Measurements from ENCODE around the gene COP1. TPM values are rescaled to one million over a fixed set of nuclear protein-coding genes. Genes with fewer than 3 reads are reported as not detected.
"Not testable (repeated sequence)": the region's sequence is repeated elsewhere in the genome, so short reads cannot be mapped to it uniquely, and the experiment has no call there.

Gene COP1
- total and polyA plus RNA-seq, 2 of the 13 experiments (the other 11 are each of a cell fraction or from before 2014, with no cell fraction given): 20.5 to 51.3 TPM

DNA sequence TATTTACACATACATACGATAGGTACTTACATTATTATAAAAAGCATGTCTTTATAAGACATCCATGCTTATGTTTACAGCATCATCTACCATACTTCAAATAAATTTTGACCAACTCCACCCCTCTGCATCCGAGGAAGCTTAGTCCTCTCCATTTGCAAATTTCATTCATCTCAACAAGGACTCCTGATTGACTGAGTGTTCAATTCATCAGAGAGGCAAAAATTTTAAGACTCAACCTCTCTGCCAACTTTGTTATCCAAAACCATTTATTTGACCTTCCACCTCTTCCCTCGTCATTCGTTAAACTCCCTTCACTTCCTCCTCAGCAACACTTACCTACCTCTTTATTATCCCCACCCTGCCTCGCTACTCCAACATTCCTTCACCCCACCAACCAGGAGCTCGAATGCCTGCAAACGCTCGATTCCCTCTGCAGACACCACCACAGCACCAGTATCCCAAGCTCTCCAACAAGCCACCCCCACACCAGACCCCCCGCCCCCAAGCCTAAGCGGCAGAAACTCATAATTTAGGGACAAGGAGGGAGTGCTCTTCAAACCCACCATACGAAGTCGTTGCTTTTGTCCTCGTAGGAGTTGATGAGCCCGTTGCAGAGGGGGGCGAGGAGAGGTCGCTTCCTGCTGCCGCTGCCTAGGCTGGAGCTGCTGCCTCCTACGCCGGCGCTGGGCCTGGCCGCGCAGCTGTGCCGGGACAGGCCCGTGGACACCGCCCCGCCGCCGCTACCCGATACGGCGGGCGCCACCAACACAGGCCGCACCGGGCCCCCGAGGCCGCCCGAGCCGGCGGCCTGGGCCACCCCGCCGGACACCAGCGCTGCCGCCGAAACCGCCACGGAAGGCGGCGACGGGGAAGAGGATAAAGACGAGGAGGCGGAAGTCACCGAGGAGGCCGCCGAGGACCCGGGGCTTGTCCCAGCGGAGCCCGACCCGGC, 803 bp downstream of the COP1 start (continued):
- TF ChIP-seq HBP1 (CRISPR knock-in tag; IDR thresholded peaks at IDR 0.05; ENCODE audit: low read depth): 0 out of 2 replicates have a peak, but pooled peaks have one; percentile 35
- no peak for TF ChIP-seq AHR (CRISPR knock-in tag; IDR thresholded peaks at IDR 0.05)

DNA sequence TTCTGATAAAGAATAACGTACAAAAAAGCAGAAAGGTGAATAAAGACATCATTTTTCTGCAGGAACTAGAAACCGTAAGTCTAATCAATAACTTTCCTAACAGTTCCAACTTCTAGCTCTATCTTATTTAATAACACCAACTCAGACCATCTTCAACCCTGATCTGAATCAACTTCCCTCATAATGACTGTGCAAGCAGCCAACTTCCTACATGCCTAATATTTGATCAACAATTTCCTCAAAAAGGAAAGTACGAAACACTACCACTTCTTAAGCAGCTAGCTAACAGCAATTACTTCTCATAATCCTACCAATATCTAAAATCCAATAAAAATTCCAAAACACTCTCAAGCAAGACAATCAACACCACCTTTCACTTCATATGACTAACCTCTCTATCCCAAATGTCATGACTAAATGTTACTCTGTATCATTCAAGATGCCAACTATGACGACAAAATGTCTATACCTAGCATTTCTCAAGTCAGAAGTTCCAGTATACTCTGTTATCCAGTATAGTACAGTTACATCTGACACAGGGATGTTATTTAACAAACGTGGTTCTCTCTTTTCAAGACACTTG, 1.7 kb downstream of the COP1 start:
- peaks cover 58% of the 10 kb centered on the region for H3K79me2 ChIP-seq (ENCODE audit: insufficient read depth, low read length)
- H3K27ac ChIP-seq (ENCODE audit: extremely low read length, insufficient read depth, low read length): peak overlapping the region; percentile 78

GRCh38 chr1:176204655-176205054, 2.4 kb downstream of the COP1 start:
- H3K9me3 ChIP-seq (ENCODE audit: low read length); H2AFZ ChIP-seq (ENCODE audit: low read length); H4K20me1 ChIP-seq (ENCODE audit: insufficient read depth, low read length); BruUV-seq (replicated peaks); ATAC-seq; DNase-seq (ENCODE audit: low spot score); H3K27ac ChIP-seq (ENCODE audit: extremely low read length, insufficient read depth, low read length); H3K36me3 ChIP-seq (replicated peaks in 1 of 2; ENCODE audit: control insufficient read depth in 1 of 2, insufficient read depth in 2 of 2, low read length in 2 of 2); POLR2A ChIA-PET; in situ Hi-C loops (cut with HindIII; ENCODE audit: extremely low pct_ligation_motif_present, low pct_unique_long_range_greater_than_20kb); H3K27me3 ChIP-seq (ENCODE audit: control insufficient read depth in 1 of 2, insufficient read depth in 2 of 2, low read length in 2 of 2); CTCF ChIA-PET (ENCODE audit: low intra/inter-chr PET ratio, low total read pairs); FAIRE-seq: not testable (repeated sequence)
- H3K4me1 ChIP-seq (ENCODE audit: insufficient read depth, low read length): peaks cover 34% of the 10 kb centered on the region
- 63% methylated on average over 9 of the region's 9 CpGs for WGBS (ENCODE audit: low lambda C conversion rate)
- intact Hi-C loops (cut with micrococcal nuclease; ENCODE audit: unreplicated experiment): loop anchor here (5.0 kb wide), 1 partner anchor 67 kb away; no protein-coding TSS in a partner anchor
- H3K9ac ChIP-seq (ENCODE audit: insufficient read depth, low read depth, low read length): peak overlapping the region; percentile 92
- peak overlapping the region; percentile 79 to 98 (median 96) for H3K4me3 ChIP-seq (replicated peaks in 1 of 3; ENCODE audit: insufficient read depth in 1 of 3, low read depth in 2 of 3, low read length in 3 of 3)
- H3K79me2 ChIP-seq (ENCODE audit: insufficient read depth, low read length): peaks cover 66% of the 10 kb centered on the region
- peak overlapping the region; percentile 72 for H3K4me2 ChIP-seq (ENCODE audit: low read depth, low read length)

More for the DNA sequence above, 1.7 kb downstream of the COP1 start:
- Histone ChIP-seq H3K4me2 (ENCODE audit: low read depth, low read length) (peak overlapping the region; percentile 72), H3K36me3 (replicated peaks in 1 of 2; ENCODE audit: control insufficient read depth in 1 of 2, insufficient read depth in 2 of 2, low read length in 2 of 2) (no peaks in the 10 kb centered on the region), H3K4me3 (replicated peaks in 1 of 3; ENCODE audit: insufficient read depth in 1 of 3, low read depth in 2 of 3, low read length in 3 of 3) (peak overlapping the region; percentile 79 to 98 (median 96); a peak in 5 of 6 replicates), H2AFZ (ENCODE audit: low read length) (no peak overlapping the region), H3K9me3 (ENCODE audit: low read length) (no peaks in the 10 kb centered on the region), H3K4me1 (ENCODE audit: insufficient read depth, low read length) (peaks cover 34% of the 10 kb centered on the region), H4K20me1 (ENCODE audit: insufficient read depth, low read length) (peaks cover 6% of the 10 kb centered on the region), H3K27me3 (ENCODE audit: control insufficient read depth in 1 of 2, insufficient read depth in 2 of 2, low read length in 2 of 2) (no peaks in the 10 kb centered on the region; a peak in 1 of 5 replicates), H3K9ac (ENCODE audit: insufficient read depth, low read depth, low read length) (peak overlapping the region; percentile 92)
- 15% methylated on average over 5 of the region's 5 CpGs for WGBS (ENCODE audit: low lambda C conversion rate)
- CTCF ChIA-PET (ENCODE audit: low intra/inter-chr PET ratio, low total read pairs): no interaction called here
- in situ Hi-C loops (cut with HindIII; ENCODE audit: extremely low pct_ligation_motif_present, low pct_unique_long_range_greater_than_20kb) (no loop called here), intact Hi-C loops (cut with micrococcal nuclease; ENCODE audit: unreplicated experiment) (loop anchor here (5.0 kb wide), 1 partner anchor 68 kb away; no protein-coding TSS in a partner anchor)
- POLR2A ChIA-PET: no interaction called here
- FAIRE-seq (peak; percentile 53), DNase-seq (ENCODE audit: low spot score) (no peak), ATAC-seq (no peak)
- BruUV-seq (replicated peaks): no TSS peak
- TF ChIP-seq CREB1 (IDR thresholded peaks at IDR 0.05): peak; percentile 48; the same call in 1 of the 2 replicates
- TF ChIP-seq CREB1 (CRISPR knock-in tag; IDR thresholded peaks at IDR 0.05): no peak
- TF ChIP-seq RCOR2 (CRISPR knock-in tag; IDR thresholded peaks at IDR 0.05): no peak

Measured in HepG2 (cell line).